MCF 10A (cell line): ENCODE data around the gene CGB8. TPM values are rescaled to one million over a fixed set of nuclear protein-coding genes. Genes with fewer than 3 reads are reported as not detected.
"Not testable (repeated sequence)": the region's sequence is repeated elsewhere in the genome, so short reads cannot be mapped to it uniquely, and the experiment has no call there.

Experiments used
- Bru-seq: library from RNA; stranded (reverse); fragments of 400-500 nt; gene quantifications from one replicate; lab custom pipeline; 2021; lab: Mats Ljungman, UMichigan
- BruChase-seq, 2 experiments: library from RNA; stranded (reverse); fragments of 400-500 nt; gene quantifications; one replicate each; lab custom pipeline; 2021; lab: Mats Ljungman, UMichigan
- BruUV-seq: library from RNA; stranded (reverse); fragments of 400-500 nt; replicated peaks from 2 replicates; lab custom pipeline; 2021; lab: Mats Ljungman, UMichigan
- CTCF ChIA-PET: fragments of 300-600 bp; sonication (Branson Sonifier 250); formaldehyde crosslinking; extraction: SDS; loops from one replicate; lab custom pipeline; 2021; ENCODE audit warnings: antibody characterized with exemption, inconsistent platforms; lab: Yijun Ruan, JAX
- POLR2A ChIA-PET: fragments of 300-600, 350-650 bp; sonication (Branson Sonifier 250); formaldehyde crosslinking; extraction: SDS; loops from one replicate; lab custom pipeline; 2020; ENCODE audit warnings: antibody characterized with exemption, inconsistent platforms; lab: Yijun Ruan, JAX
- DNase-seq: peaks from one replicate; pipeline ENCODE4 v3.0.0-alpha.2; 2018; ENCODE audit not compliant: unreplicated experiment
- H3K27ac Mint-ChIP-seq: one replicate; pipeline ENCODE4 v1.8.0; 2022; ENCODE audit warnings: mild to moderate bottlenecking, low read depth, mixed read lengths; ENCODE audit not compliant: unreplicated experiment
- H3K27me3 Mint-ChIP-seq: one replicate; pipeline ENCODE4 v1.8.0; 2022; ENCODE audit warnings: mixed read lengths; ENCODE audit not compliant: insufficient read depth, unreplicated experiment
- H3K36me3 Mint-ChIP-seq: one replicate; pipeline ENCODE4 v1.8.0; 2022; ENCODE audit warnings: mild to moderate bottlenecking, moderate library complexity, mixed read lengths; ENCODE audit not compliant: insufficient read depth, unreplicated experiment
- H3K4me1 Mint-ChIP-seq: one replicate; pipeline ENCODE4 v1.8.0; 2022; ENCODE audit warnings: mixed read lengths; ENCODE audit not compliant: insufficient read depth, unreplicated experiment
- H3K4me3 Mint-ChIP-seq: one replicate; pipeline ENCODE4 v1.8.0; 2022; ENCODE audit warnings: mild to moderate bottlenecking, moderate library complexity, mixed read lengths; ENCODE audit not compliant: unreplicated experiment
- H3K9me3 Mint-ChIP-seq: one replicate; pipeline ENCODE4 v1.8.0; 2022; ENCODE audit warnings: mixed read lengths; ENCODE audit not compliant: unreplicated experiment
- intact Hi-C: fragments of 100-400 bp; cut with micrococcal nuclease; formaldehyde crosslinking; loops from 2 replicates; pipeline ENCODE4 v1.14.1; 2022
- long read RNA-seq: library from polyadenylated mRNA; stranded (forward); transcript quantifications from one replicate; pipeline ENCODE4 v2.0.0, GENCODE V29; 2022
- total RNA-seq: library from RNA; stranded (reverse); gene quantifications from 2 replicates; pipeline ENCODE4 v1.2.3, GENCODE V29; 2022
- TF ChIP-seq, protein P1 (sequence below): fragments of 200-600 bp; IDR thresholded peaks from one replicate; pipeline ENCODE4 v1.8.0; 2022; ENCODE audit warnings: antibody characterized with exemption, mild to moderate bottlenecking; ENCODE audit not compliant: unreplicated experiment

Gene CGB8
- 1.3 TPM in 1 of 2 replicates, not detected in the other for total RNA-seq
- not detected for Bru-seq, nascent RNA
- not detected for BruChase-seq, experiment 1, labeled RNA remaining after a 6-hour chase
- BruChase-seq, experiment 2, labeled RNA remaining after a 2-hour chase, result not detected
- long read RNA-seq, partial matches to known transcripts, result 0 of 1 reads
- long read RNA-seq, other reads (novel, unspliced or antisense), result 1 of 1 reads

DNA sequence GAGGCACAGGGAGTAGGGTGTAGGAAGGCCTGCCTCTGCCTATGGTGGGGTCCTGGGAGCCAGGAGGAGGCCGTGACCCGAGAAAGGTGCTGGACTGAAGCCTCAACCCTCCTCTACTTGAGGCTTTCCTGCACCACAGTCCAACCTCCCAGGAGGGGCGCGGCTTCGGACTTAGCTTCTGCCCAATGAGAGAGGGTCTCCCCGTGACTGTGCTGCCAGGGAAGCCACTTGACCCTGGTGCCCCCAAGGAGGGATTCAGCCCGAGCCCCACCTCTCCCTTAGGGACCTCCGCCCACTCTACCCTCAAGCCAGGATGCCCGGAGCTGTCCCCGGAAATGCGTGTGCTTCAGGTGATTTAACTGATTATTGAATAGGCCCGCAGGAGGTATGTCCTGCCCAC, at the start of gene CGB8:
CGB8 (minus strand) TSS at position 101 of the 400 bp plus-strand sequence. CDS start 372 bp downstream, outside the sequence.
- H3K36me3 Mint-ChIP-seq, BruUV-seq, H3K4me1 Mint-ChIP-seq, intact Hi-C loops, H3K4me3 Mint-ChIP-seq, POLR2A ChIA-PET, H3K27me3 Mint-ChIP-seq, DNase-seq, H3K9me3 Mint-ChIP-seq, H3K27ac Mint-ChIP-seq, CTCF ChIA-PET: not testable (repeated sequence)

GRCh38 chr19:49097453-49098288, 48.8 kb upstream of the CGB8 start:
- Mint-ChIP-seq H3K4me1 (peaks cover 5% of the 10 kb centered on the region), H3K36me3 (peaks cover 100% of the 10 kb centered on the region), H3K4me3 (no peak overlapping the region), H3K27ac (no peak overlapping the region), H3K9me3 (no peaks in the 10 kb centered on the region), H3K27me3 (no peaks in the 10 kb centered on the region)
- no TSS peak for BruUV-seq
- ChIA-PET CTCF (interaction anchor here (0.5 to 2.7 kb wide), 46 partner anchors 9 to 507 kb away, joined by 3 to 29 read pairs (median 4); partner anchors contain the start of genes GYS1, LIN7B and RUVBL2), POLR2A (interaction anchor here (0.6 to 1.6 kb wide), 8 partner anchors 11 to 769 kb away, joined by 3 to 8 read pairs (median 5); partner anchors contain the start of gene PPFIA3)
- intact Hi-C loops, result loop anchor here (1.0 kb wide), 3 partner anchors 48 to 128 kb away; no protein-coding TSS in a partner anchor
- TF ChIP-seq, protein P1, sequence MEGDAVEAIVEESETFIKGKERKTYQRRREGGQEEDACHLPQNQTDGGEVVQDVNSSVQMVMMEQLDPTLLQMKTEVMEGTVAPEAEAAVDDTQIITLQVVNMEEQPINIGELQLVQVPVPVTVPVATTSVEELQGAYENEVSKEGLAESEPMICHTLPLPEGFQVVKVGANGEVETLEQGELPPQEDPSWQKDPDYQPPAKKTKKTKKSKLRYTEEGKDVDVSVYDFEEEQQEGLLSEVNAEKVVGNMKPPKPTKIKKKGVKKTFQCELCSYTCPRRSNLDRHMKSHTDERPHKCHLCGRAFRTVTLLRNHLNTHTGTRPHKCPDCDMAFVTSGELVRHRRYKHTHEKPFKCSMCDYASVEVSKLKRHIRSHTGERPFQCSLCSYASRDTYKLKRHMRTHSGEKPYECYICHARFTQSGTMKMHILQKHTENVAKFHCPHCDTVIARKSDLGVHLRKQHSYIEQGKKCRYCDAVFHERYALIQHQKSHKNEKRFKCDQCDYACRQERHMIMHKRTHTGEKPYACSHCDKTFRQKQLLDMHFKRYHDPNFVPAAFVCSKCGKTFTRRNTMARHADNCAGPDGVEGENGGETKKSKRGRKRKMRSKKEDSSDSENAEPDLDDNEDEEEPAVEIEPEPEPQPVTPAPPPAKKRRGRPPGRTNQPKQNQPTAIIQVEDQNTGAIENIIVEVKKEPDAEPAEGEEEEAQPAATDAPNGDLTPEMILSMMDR, result peak; percentile 96
- DNase-seq, result peak; percentile 87

DNA sequence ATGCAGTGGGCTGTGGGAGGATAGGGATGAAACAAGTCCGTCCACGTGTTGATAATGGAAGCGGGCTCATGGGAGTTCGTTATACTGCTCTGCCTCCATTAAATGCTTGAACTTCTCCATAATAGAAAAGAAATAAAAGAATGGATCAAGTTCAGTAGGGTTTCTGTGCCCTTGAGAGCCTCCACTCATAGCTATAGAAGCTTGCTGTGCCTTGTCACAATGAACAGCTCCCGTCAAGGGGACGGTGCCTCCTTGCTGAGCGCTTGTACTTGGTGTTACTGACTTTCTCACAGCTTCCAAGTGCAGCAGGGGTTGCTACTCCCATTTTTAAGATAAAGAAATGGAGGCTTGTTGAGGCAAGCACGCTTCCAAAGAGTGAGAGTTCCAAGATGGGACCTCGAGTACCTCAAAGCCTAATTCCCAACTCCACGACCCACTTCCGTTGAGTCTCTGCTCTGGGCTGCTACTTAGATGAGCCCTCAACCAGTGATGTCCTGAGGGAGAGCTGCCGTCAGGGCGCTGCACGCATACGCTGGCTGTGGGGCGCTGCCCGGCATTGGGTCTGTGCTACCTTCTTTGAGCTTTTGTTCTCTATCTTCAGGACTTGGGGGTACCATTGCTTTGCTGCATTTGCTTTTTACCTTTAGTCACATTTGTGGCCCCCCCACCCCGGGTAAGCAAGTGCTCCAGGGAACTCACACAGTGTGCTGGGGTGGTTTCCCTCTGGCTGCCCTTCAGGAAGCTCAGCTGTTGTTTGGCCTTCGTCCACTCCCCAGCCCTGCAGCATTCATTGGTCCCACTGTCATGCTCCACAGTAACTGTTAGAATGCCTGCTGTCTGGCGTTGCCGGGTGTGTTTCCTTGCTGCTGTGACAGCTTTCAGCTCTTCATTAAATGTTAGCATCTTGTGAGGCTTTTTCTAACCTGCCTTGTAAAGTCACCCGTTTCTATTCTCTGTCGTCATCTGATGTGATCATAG, 45.9 kb upstream of the CGB8 start:
- TF ChIP-seq, protein P1, result no peak
- no peak overlapping the region for H3K4me3 Mint-ChIP-seq
- intact Hi-C loops, result no loop called here
- H3K4me1 Mint-ChIP-seq, result peaks cover 5% of the 10 kb centered on the region
- H3K36me3 Mint-ChIP-seq, result peaks cover 100% of the 10 kb centered on the region
- ChIA-PET POLR2A (interaction anchor here (0.9 to 1.1 kb wide), 3 partner anchors 10 to 104 kb away, joined by 3 to 4 read pairs (median 3); no protein-coding TSS in a partner anchor), CTCF (interaction anchor here (0.5 to 1.9 kb wide), 10 partner anchors 12 to 349 kb away, joined by 3 to 11 read pairs (median 4); partner anchors contain the start of gene LIN7B)
- H3K27ac Mint-ChIP-seq, result no peak overlapping the region
- no peaks in the 10 kb centered on the region for H3K27me3 Mint-ChIP-seq
- H3K9me3 Mint-ChIP-seq, result no peaks in the 10 kb centered on the region
- DNase-seq, result no peak
- BruUV-seq, result no TSS peak

GRCh38 chr19:49092686-49093085, 43.8 kb upstream of the CGB8 start:
- TF ChIP-seq, protein P1, result no peak
- H3K4me1 Mint-ChIP-seq, result peaks cover 6% of the 10 kb centered on the region
- ChIA-PET POLR2A (interaction anchor here (1.1 kb wide), 1 partner anchor 99 kb away, joined by 3 read pairs; the partner anchor contains the start of gene RUVBL2), CTCF (interaction anchor here (0.7 to 1.2 kb wide), 2 partner anchors 17 to 57 kb away, joined by 4 read pairs; no protein-coding TSS in a partner anchor)
- H3K4me3 Mint-ChIP-seq, result no peak overlapping the region
- no TSS peak for BruUV-seq
- H3K36me3 Mint-ChIP-seq, result peaks cover 96% of the 10 kb centered on the region
- intact Hi-C loops, result no loop called here
- no peak for DNase-seq
- no peaks in the 10 kb centered on the region for H3K27me3 Mint-ChIP-seq
- no peaks in the 10 kb centered on the region for H3K9me3 Mint-ChIP-seq
- no peak overlapping the region for H3K27ac Mint-ChIP-seq
